HG02981 (cell line): ENCODE results near the gene THBD.

Source experiments
- ATAC-seq: cut with Tn5 transposase; IDR thresholded peaks from one replicate; pipeline ENCODE4 v1.9.1; 2021; ENCODE audit warnings: mild to moderate bottlenecking, moderate library complexity; ENCODE audit not compliant: unreplicated experiment

The THBD gene

GRCh38 chr20:23062632-23063031 lies 13.2 kb upstream of the THBD start:
- no peak for ATAC-seq

GRCh38 chr20:23061734-23062561 lies 12.5 kb upstream of the THBD start:
- ATAC-seq, result no peak

GRCh38 chr20:23061262-23061661 lies 11.8 kb upstream of the THBD start:
- no peak for ATAC-seq

- ATAC-seq, result no peak
Measured at GRCh38 chr20:23060629-23061028, 11.2 kb upstream of the THBD start.

GRCh38 chr20:23059846-23060245 lies 10.4 kb upstream of the THBD start:
- ATAC-seq, result no peak

GRCh38 chr20:23059001-23059400 lies 9.5 kb upstream of the THBD start:
- no peak for ATAC-seq

- ATAC-seq, result no peak
Measured at GRCh38 chr20:23058240-23058639, 8.8 kb upstream of the THBD start.

GRCh38 chr20:23052904-23053303 lies 3.4 kb upstream of the THBD start:
- ATAC-seq, result no peak

GRCh38 chr20:23050847-23051627 lies 1.6 kb upstream of the THBD start:
- no peak for ATAC-seq

- ATAC-seq, result no peak
Measured at GRCh38 chr20:23050076-23050838, 785 bp upstream of the THBD start.

GRCh38 chr20:23048283-23049200 lies 930 bp downstream of the THBD start:
- ATAC-seq, result no peak

- ATAC-seq, result no peak
Measured at GRCh38 chr20:23047738-23048214, 1.7 kb downstream of the THBD start.

GRCh38 chr20:23047001-23047737 lies 2.3 kb downstream of the THBD start:
- no peak for ATAC-seq

- ATAC-seq, result no peak
Measured at GRCh38 chr20:23046431-23046830, 3.0 kb downstream of the THBD start.

- ATAC-seq, result no peak
Measured at GRCh38 chr20:23043376-23043775, 6.1 kb downstream of the THBD start.

GRCh38 chr20:23042270-23042669 lies 7.2 kb downstream of the THBD start:
- no peak for ATAC-seq

- ATAC-seq, result no peak
Measured at GRCh38 chr20:23039885-23040508, 9.5 kb downstream of the THBD start.

GRCh38 chr20:23039136-23039875 lies 10.2 kb downstream of the THBD start:
- no peak for ATAC-seq
